Activated naive CD8-positive, alpha-beta T cell treated with anti-CD3 and anti-CD28 coated beads, Interleukin-2, amount 50 U/mL, for 16 hours (primary cell): ENCODE measurements around the gene NCOA1.
"Not testable (repeated sequence)": the region's sequence is repeated elsewhere in the genome, so short reads cannot be mapped to it uniquely, and the experiment has no call there.

Experiments used
- DNase-seq: peaks from one replicate; pipeline ENCODE4 v3.0.0-alpha.2; 2020; ENCODE audit warnings: low read depth, low spot score

The NCOA1 gene

DNA sequence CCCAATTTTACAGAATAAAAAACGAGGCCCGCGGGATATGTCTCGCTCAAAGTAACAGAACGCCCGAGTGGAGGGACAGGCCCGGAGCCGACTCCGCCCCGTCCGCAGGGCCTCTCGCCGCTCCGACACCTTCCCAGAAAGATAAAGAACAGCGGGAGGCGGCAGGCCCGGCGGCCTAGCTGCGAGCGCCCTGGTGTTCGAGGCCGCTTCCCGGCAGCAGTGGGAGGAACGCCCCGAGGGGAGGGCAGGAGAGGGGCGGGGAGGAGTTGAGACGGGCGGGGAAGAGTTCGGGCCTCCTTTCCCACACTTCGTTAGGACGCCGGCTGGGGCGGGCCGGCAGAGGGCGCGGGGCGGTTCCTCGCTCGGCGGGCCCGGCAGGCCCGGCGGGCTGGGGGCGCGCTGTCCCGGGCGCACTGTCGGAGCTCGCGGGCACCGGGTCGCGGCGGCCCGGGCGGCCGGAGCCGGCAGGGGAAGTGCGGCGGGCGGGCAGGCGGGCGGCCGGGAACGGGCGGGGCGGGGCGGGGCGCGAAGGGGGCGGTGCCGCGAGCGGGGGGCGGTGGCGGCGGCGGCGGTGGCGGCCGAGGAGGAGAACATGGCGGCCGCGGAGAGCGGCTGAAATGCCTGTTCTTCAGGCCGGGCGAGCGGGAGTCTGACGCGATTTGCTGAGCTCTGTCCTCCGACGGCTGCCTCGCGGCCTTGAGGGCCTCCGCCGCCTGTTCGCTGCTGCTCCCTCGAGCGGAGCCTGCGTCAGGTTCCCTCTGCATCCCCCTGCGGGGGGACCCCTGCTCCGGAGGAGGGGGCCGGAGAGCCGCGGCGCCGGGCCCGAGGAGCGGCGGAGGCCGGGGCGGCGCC lies at the start of gene NCOA1:
TSS of gene NCOA1 (plus strand) at position 565 of the 852 bp plus-strand sequence. CDS start 167,424 bp downstream, outside the sequence.
- DNase-seq, result peak; percentile 86

DNA sequence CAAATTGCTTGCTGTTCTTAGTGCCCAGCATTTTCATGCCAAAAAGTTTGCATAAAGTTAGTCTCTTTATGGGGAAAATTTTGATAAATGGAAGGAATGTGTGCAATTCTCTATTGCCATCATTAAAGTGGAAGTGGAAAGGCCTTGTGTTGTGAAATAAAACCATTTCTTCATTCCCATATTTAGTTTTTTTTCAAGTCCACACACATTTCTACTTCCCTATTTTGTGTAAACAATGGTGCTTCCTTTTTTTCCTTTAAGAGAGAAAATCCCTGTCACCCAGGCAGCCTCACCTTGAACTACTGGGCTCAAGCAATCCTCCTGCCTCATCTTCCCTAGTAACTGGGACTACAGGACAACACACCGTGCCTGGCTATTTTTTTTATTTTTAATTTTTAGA lies 42.3 kb upstream of the NCOA1 start:
- no peak for DNase-seq

DNA sequence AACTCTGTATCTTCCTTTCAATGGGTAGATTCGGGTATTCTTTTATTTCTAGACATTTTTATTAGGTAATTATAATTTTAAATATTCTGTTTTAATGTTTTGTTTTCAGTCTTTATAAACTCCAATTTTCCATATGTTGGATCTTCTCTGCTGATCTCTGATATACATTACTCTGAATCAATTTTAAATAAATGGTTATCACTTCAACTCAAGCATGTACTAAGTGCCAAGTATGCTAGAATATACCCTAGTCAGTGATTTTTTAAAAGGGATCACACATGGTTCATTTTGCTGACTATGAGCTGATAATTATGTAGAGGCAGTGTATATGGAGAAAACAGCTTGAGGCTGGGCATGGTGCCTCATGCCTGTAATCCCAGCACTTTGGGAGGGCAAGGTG lies 41.7 kb upstream of the NCOA1 start:
- DNase-seq, result no peak

DNA sequence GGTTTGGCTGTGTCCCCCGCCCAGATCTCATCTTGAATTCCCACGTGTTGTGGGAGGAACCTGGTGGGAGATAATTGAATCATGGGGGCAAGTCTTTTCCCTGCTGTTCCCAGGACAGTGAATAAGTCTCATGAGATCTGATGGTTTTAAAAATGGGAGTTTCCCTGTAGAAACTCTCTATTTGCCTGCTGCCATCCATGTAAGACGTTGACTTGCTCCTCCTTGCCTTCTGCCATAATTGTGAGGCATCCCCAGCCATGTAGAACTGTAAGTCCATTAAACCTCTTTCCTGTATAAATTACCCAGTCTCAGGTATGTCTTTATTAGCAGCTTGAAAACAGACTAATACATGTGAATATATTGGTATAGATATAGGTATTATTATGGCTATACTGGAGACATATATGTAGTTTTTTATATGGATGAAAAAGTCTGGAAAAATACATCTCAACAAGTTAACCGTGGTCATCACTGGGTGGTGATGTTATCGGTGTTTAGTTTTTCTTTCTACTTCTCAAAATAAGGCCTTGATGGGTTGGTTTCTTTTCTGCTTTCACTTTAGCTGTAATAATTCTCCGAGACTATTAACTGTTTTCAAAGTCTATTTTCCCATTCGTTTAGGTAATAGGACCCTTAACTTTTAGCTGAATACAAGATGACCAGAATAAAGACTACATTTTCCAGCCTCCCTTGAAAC lies 39.1 kb upstream of the NCOA1 start:
- no peak for DNase-seq

DNA sequence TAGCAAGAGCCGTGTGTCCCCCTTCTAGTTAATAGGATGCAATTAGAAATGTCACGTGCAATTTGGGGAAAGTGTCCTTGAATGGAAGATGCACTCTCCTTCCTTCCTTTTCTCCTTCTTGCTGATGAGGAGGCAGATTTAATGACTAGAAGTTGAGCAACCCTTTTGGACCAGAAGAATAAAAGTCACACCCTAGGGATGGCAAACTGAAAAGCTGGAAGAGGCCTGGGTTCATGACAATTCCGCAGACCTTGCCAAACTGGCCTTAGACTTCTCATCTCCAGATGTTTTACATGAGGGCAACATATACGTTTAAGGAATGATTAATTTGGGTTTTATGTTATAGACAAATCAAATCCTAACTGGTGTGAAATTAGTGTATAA lies 38.6 kb upstream of the NCOA1 start:
- DNase-seq, result no peak

DNA sequence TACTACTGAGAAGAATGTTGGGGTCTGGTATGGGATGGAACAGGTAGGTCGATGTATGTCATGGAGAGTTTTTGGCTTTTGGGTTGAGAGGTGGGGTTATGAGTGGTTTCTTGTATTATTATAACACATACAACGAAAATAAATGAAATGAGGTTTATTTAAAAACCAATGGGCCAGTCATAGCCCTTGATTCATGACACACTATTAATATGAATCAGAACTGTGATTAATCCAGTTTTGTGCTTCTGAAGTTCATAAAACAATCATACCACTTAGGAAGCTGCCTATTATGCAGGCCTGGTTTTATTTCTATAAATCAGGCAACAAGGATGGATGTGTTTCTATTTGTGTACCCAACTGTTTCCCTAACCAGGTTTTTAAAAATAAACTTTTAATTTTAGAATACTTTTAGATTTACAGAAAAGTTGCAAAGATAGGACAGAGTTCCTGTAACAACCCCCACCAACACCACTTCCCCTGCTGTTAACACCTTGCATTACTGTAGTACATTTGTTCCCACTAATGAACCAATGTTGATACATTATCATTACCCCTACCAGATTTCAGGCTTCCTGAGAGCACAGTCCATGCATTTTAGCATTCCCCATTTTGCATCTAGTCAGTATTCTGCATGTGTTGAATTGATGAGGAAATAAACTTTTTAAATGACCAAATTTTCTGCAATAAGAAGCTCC lies 37.5 kb upstream of the NCOA1 start:
- no peak for DNase-seq

DNA sequence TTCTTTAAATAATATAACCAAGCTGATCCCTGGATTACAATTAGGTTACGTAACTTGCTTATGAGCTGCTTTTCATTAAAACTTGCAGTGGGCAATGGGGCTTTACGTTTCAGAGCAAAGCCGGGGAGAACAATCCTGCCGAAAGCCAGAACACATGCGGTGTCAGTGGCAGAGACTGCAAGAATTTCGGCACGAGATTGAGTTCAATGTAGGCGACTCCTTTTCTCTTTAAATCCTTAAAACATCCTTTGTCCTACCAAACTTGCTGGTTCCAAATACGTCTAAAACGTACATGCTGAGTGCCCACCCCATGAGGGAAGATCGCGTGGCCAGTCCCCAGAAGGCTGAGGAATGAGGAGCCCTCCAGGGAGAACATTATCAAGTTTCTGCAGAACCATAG lies 36.8 kb upstream of the NCOA1 start:
- DNase-seq, result no peak

DNA sequence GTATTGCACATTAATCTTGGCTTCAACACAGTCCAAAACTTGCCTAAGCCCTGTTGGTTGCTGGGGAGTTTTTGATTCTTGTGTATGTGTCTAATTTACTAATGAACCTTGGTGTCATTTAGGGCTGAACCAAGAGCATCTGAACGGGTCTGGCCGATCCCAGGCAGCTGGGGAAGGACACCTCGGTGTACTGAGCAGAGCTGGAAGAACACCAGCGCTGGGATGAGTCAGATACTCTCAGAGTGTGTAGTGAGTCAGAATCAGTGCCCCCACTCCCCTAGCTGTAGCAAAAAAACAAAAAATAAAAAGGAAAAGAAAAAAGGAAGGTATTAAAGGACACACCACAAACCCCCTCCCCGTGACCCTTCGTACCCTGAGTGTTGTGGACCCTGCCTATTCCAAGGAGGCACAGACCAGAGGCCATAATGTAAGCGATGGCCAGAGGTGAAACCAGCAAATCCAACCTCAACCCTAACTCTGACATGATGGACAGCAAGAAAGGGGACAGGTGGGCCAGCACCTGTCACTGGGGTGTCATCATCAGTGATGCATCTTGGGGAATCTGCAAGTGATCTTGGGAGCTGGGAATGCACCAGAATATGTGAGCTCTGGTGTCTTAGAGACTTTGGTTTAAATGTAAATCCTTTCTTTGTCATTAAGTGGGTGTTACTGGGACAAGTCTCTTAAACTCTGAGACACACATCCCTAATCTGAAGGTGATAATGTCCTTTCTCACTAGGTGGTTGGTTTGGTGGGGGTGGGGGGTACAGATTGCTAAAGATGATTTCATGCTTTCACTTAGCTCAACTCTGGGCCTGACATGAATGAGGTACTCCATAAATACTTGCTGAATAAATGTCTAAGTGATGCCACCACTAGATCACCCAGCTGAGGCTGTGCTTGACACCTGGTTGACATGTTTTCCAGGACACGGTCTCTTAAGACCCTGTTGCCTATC lies 34.2 kb upstream of the NCOA1 start:
- DNase-seq, result no peak

DNA sequence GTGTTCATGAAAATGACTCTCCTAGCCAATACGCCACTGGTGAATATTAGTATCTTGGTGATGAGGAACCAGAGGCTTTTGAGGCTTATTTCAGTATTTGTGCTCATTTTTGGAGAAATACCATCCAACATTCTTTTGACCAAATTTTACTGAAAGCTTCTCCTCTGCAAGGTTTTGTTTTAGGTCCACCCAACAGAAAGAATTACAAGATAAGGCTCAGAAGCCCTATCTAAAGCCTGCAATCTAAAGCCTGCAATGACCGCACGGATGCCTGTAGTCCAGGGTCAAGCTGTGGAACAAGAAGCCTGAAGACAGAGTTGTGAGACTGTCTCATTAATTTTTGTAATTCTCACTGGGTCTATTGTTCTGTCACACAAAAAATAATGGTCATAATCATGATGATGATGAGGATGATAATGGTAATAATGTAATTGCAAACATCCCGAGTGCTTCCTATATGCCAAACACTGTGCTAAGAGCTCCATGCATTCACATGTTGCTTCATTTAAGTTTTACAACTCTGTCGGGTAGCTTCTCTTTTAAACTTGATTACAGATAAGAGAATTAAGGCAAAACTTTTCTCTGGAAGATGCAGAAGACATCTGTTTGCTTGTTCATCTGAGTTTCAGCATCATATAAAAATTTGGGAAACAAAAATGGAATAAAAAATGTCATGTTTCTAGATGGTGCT lies 33.2 kb upstream of the NCOA1 start:
- DNase-seq, result no peak

DNA sequence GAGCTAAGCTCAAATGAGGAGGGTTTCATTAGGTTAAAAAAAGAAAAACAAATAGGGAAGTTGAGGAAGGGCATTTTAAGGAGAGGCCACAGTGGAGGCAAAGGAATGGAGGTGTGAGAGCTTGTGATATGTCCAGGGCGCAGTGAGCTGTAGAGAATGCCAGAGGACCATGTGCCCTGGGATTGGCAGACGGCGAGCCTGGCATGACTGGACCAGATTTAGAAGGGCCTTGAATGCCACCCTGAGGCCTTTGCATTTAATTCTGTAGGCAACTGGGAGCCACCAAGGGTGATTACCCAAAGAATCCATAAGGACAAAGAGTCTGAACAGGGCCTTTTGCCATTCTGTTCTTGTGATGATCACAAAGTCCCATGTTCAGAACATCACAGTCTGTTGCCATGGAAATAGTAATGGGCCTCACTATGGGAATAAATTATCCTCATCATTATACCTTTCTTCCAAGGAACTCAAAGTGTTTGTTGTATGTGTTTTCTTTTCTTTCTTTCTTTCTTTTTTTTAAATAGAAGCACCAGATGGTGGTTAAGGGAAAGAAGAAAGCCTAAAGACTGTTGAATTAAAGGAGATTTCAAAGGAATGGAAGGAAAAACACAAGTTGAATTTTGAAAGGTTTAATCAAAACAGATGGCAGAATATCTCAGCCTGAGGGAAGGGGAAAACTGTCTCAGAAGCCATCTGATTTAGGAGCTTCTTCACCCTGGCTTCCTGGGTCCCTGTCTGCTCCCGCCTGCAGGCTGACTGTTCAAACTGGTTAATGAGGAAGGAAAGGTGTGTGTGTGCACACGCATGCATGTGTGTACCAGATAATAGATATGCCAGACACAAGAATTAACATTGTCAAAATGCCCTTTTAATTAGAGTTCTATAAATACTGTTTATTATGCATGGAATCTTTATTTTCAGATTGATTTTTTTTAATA lies 31.6 kb upstream of the NCOA1 start:
- DNase-seq, result no peak

DNA sequence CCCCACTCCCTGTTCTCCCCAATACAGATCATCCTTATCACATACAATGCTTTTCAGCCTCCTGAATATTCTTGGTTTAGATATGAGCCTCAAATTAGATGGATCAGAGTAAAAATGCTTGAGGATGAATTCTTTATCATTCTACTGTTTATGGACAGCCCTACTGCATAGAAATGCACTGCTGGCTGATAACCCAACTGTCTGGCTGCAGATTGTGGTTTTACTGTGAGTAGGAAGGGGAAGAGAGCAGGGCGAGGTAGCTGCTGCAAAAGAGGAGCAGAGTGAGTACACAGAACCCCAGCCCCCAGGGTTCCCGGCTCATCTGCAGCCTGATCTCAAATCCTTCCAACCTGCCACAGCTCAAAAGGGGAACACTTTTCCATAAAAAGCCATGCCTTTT lies 29.4 kb upstream of the NCOA1 start:
- DNase-seq, result no peak

DNA sequence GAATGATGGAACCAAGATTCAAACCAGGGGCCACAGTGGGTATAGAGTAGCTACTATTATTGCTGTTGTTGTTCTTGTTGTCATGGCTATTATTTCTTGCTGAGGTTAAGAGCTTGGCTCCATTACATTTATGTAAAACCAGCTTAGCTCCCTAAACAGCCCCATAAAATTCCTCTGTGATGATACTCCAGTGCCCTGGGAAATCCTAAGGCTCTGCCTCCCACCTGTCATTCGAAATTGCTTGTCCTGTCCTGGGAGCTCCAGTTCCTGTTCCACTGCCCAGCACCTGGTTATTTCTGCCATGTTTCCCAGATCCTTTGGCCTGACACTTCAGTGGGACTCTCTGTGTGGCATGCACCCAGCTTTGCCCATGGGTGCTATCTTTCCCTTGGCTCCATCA lies 27.8 kb upstream of the NCOA1 start:
- DNase-seq, result no peak

DNA sequence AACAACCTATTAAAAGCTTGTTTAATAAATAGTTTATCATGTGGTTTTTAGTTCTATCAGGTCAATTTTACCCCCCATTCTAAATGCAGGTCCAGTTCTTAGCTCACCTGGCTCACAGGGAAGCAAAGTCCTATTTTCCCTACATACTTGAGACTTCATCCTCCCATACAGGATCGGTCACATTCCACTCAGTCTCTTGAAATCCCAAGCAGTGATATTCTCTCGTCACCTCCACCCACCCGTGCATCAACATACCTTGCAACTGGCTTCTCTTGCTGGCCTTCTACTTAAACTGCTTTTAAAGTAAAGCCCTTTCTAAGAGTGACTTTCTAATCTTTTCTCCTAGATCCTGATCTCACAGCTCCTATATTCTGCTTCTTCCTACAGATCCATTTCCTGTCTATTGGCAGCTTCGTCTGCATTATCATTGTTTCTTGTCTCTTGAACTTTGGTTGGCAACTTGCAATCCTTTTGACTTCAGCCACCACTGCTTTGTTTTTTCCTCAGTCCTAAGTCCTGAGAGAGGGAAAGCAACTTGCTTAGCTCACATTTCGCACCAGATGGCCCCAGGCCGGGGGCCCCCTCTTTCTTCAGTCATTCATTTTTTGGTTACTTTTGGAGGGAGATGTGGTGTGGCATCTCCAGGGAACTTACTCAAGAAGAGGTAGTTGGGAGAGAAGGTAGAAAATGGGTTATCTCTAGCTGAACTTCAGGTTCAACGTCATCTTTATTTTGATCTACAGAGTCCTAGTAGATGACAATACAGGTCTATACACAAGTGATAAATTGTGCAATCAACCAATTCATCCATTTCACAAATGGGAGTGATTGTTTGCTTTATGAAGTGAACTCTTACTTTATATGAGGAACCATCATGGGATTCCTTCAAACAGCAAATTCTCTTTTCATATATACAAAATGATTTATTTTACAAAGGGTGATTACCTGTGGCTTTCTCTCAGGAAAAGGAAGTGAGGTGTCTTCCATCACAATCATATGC lies 23.9 kb upstream of the NCOA1 start:
- no peak for DNase-seq

DNA sequence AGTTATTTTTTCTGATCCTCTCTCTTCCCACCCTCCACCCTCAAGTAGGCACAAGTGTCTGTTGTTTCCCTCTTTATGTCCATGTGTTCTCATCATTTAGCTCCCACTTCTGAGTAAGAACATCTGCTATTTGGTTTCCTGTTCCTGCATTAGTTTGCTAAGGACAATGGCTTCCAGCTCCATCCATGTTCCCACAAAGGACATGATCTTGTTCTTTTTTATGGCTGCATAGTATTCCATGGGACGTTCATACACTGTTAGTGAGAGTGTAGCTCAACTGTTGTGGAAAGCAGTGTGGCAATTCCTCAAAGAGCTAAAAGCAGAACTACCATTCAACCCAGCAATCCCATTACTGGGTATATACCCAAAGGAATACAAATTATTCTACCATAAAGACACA lies 22.6 kb upstream of the NCOA1 start:
- not testable (repeated sequence) for DNase-seq

DNA sequence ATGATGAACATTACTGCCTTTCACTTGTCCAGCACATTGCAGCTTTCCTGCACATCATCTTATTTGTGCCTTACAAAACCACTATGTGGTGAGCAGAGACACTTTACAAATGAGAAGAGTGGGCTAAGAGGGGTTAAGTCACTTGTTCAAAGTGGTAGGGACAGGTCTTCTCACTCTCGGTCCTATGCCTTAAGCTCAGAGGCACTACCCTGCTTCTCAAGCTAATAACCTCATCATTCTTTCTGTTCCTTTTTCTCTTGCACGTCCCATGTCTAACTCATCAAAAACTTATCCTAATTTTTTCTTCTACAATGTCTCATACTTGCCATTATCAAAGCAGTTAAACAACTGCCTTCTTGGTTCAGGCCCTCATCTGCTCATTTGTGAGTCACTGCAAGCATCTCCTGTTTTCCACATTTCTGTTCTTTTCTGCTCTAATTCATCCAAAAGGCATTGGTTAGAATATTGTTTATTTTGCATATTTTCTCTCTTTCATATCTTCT lies 21.9 kb upstream of the NCOA1 start:
- no peak for DNase-seq

DNA sequence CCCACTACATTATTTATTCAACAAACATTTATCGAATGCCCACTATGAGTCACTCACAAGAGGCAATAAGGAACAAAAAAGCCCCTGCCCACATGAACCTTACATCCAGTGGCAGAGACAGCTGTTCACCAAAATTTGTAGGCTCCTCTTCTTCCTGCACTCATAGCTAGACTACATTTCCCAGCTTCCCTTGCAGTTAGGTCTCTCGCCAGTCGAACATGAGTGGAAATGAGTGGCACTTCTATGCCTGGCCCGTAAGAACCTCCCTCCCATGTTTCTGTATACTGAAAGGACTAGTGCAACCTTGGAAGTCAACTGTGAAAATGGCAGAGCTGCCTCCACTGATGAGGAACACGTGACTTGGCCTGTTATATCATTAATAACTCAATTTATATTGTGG lies 19.4 kb upstream of the NCOA1 start:
- no peak for DNase-seq

DNA sequence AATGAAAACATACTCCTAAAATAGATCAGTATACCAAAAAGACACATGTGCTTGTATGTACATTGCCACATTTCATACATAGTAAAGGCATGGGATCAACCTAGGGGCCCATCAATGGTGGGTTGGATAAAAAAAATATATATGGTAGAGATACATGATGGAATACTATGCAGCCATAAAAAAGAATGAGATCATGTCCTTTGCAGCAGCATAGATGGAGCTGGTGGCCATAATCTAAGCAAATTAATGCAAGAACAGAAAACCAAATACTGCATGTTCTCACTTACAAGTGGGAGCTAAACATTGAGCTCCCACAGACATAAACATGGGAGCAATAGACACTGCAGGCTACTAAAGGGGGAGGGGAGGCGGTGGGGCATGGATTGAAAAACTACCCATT lies 18.6 kb upstream of the NCOA1 start:
- no peak for DNase-seq

DNA sequence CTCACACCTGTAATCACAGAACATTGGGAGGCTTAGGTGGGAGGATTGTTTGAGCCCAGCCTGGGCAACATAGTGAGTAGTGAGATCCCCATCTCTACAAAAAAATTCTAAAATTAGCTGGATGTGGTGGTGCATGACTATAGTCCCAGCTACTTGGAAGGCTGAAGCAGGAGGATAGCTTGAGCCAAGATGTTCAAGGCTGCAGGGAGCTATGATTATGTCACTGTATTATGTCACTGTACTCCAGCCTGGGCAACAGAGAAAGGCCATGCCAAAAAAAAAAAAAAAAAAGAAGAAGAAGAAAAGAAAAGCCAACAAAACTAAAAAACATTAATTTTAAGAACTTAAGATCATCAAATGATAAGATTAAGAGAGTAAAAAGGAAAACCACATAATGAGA lies 17.4 kb upstream of the NCOA1 start:
- DNase-seq, result no peak
